MM.1S (cell line): ENCODE results near the gene FGF19.

Experiments
- DNase-seq: peaks from one replicate; pipeline ENCODE4 v3.0.0-alpha.2; 2015
- H2AFZ ChIP-seq: fragments of 300-600 bp; sonication (generic); 2 replicates; pipeline ENCODE4 v1.6.0; 2016; ENCODE audit warnings: antibody characterized with exemption, low read length
- H3F3A ChIP-seq: fragments of 300-600 bp; sonication (generic); 2 replicates; pipeline ENCODE4 v1.6.1; 2016; ENCODE audit warnings: mild to moderate bottlenecking, antibody characterized with exemption, low read length, moderate library complexity, mixed read lengths; ENCODE audit not compliant: insufficient read depth
- H3K27ac ChIP-seq: fragments of 300-600 bp; sonication (generic); 2 replicates; pipeline ENCODE4 v1.5.1; 2016; ENCODE audit warnings: mild to moderate bottlenecking, low read length
- H3K27me3 ChIP-seq: fragments of 300-600 bp; sonication (generic); replicated peaks from 2 replicates; pipeline ENCODE4 v1.6.0; 2016; ENCODE audit warnings: low read length; ENCODE audit not compliant: insufficient read depth
- H3K36me3 ChIP-seq: fragments of 300-600 bp; sonication (generic); replicated peaks from 2 replicates; pipeline ENCODE4 v1.6.1; 2016; ENCODE audit warnings: mild to moderate bottlenecking, low read length, mixed read lengths; ENCODE audit not compliant: insufficient read depth
- H3K4me1 ChIP-seq: fragments of 300-600 bp; sonication (generic); 2 replicates; pipeline ENCODE4 v1.6.1; 2016; ENCODE audit warnings: low read length, mixed read lengths
- H3K4me2 ChIP-seq: fragments of 300-600 bp; sonication (generic); 2 replicates; pipeline ENCODE4 v1.6.0; 2016; ENCODE audit warnings: low read depth, low read length
- H3K4me3 ChIP-seq: fragments of 300-600 bp; sonication (generic); 2 replicates; pipeline ENCODE4 v1.5.1; 2016; ENCODE audit warnings: low read length, mixed read lengths
- H3K79me2 ChIP-seq: fragments of 300-600 bp; sonication (generic); 2 replicates; pipeline ENCODE4 v1.6.1; 2016; ENCODE audit warnings: mixed run types, low read length, mixed read lengths
- H3K9ac ChIP-seq: fragments of 300-600 bp; sonication (generic); 2 replicates; pipeline ENCODE4 v1.6.1; 2016; ENCODE audit warnings: low read length, mixed read lengths
- H3K9me2 ChIP-seq: fragments of 300-600 bp; sonication (generic); replicated peaks from 2 replicates; pipeline ENCODE4 v1.6.1; 2016; ENCODE audit warnings: mild to moderate bottlenecking, low read length, mixed read lengths; ENCODE audit not compliant: insufficient read depth
- H3K9me3 ChIP-seq: fragments of 300-600 bp; sonication (generic); replicated peaks from 2 replicates; pipeline ENCODE4 v1.6.1; 2016; ENCODE audit warnings: mild to moderate bottlenecking, low read length, mixed read lengths; ENCODE audit not compliant: insufficient read depth
- H4K20me1 ChIP-seq: fragments of 300-600 bp; sonication (generic); 2 replicates; pipeline ENCODE4 v1.6.1; 2016; ENCODE audit warnings: mild to moderate bottlenecking, low read length, moderate library complexity, mixed read lengths; ENCODE audit not compliant: insufficient read depth
- EZH2 ChIP-seq: fragments of 300-600 bp; sonication (generic); optimal IDR thresholded peaks from 2 replicates; pipeline ENCODE3; 2017; ENCODE audit warnings: low read depth, mild to moderate bottlenecking, antibody characterized with exemption, low read length, mixed read lengths
- EZH2phosphoT487 ChIP-seq: fragments of 300-600 bp; sonication (generic); IDR thresholded peaks from 2 replicates; pipeline ENCODE4 v1.6.1; 2018; ENCODE audit warnings: antibody characterized with exemption, low read length
- TF ChIP-seq, protein P1 (sequence below): fragments of 300-600 bp; sonication (generic); IDR thresholded peaks from 2 replicates; pipeline ENCODE4 v1.5.1; 2016; ENCODE audit warnings: antibody characterized with exemption, low read length, mixed read lengths

FGF19 gene

DNA sequence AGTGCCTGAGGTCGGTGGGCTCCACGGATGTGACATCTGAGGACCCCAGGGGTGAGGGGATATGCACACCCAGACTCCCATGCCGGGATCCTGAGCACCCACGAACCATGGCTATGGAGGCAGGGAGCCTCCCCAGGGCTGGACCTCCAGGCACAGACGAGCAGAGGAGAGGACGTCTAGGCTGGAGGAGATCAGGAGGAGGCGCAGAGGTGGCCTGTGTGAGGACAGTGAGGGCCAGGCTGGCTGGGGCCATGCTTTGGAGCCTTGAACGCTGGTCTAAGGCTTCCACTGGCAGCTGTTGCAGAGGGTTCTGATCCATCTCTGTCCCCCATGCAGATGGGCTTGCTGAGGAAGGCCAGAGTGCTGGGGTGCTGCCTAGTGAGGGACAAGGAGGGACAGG lies 42.3 kb upstream of the FGF19 start:
- Histone ChIP-seq H3K4me1 (no peaks in the 10 kb centered on the region), H3K36me3 (no peaks in the 10 kb centered on the region), H2AFZ (no peak overlapping the region), H3K9me3 (no peaks in the 10 kb centered on the region), H3K4me3 (no peak overlapping the region), H3K27ac (no peak overlapping the region), H3F3A (no peaks in the 10 kb centered on the region), H3K9ac (no peak overlapping the region), H3K4me2 (no peak overlapping the region), H3K79me2 (no peaks in the 10 kb centered on the region), H4K20me1 (no peaks in the 10 kb centered on the region), H3K27me3 (peaks cover 89% of the 10 kb centered on the region), H3K9me2 (no peaks in the 10 kb centered on the region)
- TF ChIP-seq EZH2phosphoT487 (no peak), EZH2 (no peak)
- TF ChIP-seq, protein P1, sequence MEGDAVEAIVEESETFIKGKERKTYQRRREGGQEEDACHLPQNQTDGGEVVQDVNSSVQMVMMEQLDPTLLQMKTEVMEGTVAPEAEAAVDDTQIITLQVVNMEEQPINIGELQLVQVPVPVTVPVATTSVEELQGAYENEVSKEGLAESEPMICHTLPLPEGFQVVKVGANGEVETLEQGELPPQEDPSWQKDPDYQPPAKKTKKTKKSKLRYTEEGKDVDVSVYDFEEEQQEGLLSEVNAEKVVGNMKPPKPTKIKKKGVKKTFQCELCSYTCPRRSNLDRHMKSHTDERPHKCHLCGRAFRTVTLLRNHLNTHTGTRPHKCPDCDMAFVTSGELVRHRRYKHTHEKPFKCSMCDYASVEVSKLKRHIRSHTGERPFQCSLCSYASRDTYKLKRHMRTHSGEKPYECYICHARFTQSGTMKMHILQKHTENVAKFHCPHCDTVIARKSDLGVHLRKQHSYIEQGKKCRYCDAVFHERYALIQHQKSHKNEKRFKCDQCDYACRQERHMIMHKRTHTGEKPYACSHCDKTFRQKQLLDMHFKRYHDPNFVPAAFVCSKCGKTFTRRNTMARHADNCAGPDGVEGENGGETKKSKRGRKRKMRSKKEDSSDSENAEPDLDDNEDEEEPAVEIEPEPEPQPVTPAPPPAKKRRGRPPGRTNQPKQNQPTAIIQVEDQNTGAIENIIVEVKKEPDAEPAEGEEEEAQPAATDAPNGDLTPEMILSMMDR: no peak
- DNase-seq: no peak

- H3K4me2 ChIP-seq: no peak overlapping the region
- no peaks in the 10 kb centered on the region for H4K20me1 ChIP-seq
- H3K79me2 ChIP-seq: no peaks in the 10 kb centered on the region
- H3K9me3 ChIP-seq: no peaks in the 10 kb centered on the region
- H3K9me2 ChIP-seq: no peaks in the 10 kb centered on the region
- peaks cover 89% of the 10 kb centered on the region for H3K27me3 ChIP-seq
- no peak overlapping the region for H3K4me3 ChIP-seq
- H3F3A ChIP-seq: no peaks in the 10 kb centered on the region
- H2AFZ ChIP-seq: no peak overlapping the region
- H3K36me3 ChIP-seq: no peaks in the 10 kb centered on the region
- DNase-seq: no peak
- H3K27ac ChIP-seq: no peak overlapping the region
- no peak for TF ChIP-seq EZH2
- no peak for TF ChIP-seq EZH2phosphoT487
- TF ChIP-seq, protein P1: no peak
- H3K9ac ChIP-seq: no peak overlapping the region
- no peaks in the 10 kb centered on the region for H3K4me1 ChIP-seq
Measured at GRCh38 chr11:69745201-69745600, 41.4 kb upstream of the FGF19 start.

GRCh38 chr11:69744435-69744834 lies 40.6 kb upstream of the FGF19 start:
- H3K4me1 ChIP-seq: no peaks in the 10 kb centered on the region
- H3K27ac ChIP-seq: no peak overlapping the region
- H3K27me3 ChIP-seq: peaks cover 88% of the 10 kb centered on the region
- H3K4me3 ChIP-seq: no peak overlapping the region
- no peaks in the 10 kb centered on the region for H4K20me1 ChIP-seq
- no peaks in the 10 kb centered on the region for H3K9me2 ChIP-seq
- DNase-seq: no peak
- H3K9me3 ChIP-seq: no peaks in the 10 kb centered on the region
- H3K9ac ChIP-seq: no peak overlapping the region
- H3K4me2 ChIP-seq: no peak overlapping the region
- H3F3A ChIP-seq: no peaks in the 10 kb centered on the region
- H2AFZ ChIP-seq: no peak overlapping the region
- no peaks in the 10 kb centered on the region for H3K79me2 ChIP-seq
- TF ChIP-seq EZH2: no peak
- no peaks in the 10 kb centered on the region for H3K36me3 ChIP-seq

- Histone ChIP-seq H2AFZ (no peak overlapping the region), H3F3A (no peaks in the 10 kb centered on the region)
Measured at GRCh38 chr11:69734841-69735240, 31.0 kb upstream of the FGF19 start.

More at GRCh38 chr11:69734841-69735240, 31.0 kb upstream of the FGF19 start:
- Histone ChIP-seq H3K4me1 (no peaks in the 10 kb centered on the region), H3K4me3 (no peak overlapping the region), H4K20me1 (no peaks in the 10 kb centered on the region), H3K79me2 (no peaks in the 10 kb centered on the region), H3K27me3 (peaks cover 91% of the 10 kb centered on the region), H3K36me3 (no peaks in the 10 kb centered on the region), H3K9me3 (no peaks in the 10 kb centered on the region), H3K9me2 (no peaks in the 10 kb centered on the region), H3K4me2 (no peak overlapping the region), H3K9ac (no peak overlapping the region), H3K27ac (no peak overlapping the region)
- DNase-seq: no peak
- TF ChIP-seq EZH2phosphoT487: no peak
- no peak for TF ChIP-seq EZH2
- TF ChIP-seq, protein P1: no peak
